Upper lobe of right lung (tissue), 1 donor: ENCODE results near the gene RPS27L. TPM values are rescaled to one million over a fixed set of nuclear protein-coding genes. Genes with fewer than 3 reads are reported as not detected.

Experiments
- ATAC-seq: fragments of 200-7000 bp; cut with Tn5 transposase; one replicate; pipeline ENCODE4 v1.9.1; 2020; ENCODE audit warnings: mild to moderate bottlenecking, moderate library complexity
- DNase-seq: peaks from one replicate; pipeline ENCODE4 v3.0.0-alpha.2; 2020
- H3K27ac ChIP-seq: fragments of 200-600 bp; one replicate; pipeline ENCODE4 v1.8.0; 2022
- H3K27me3 ChIP-seq: fragments of 200-600 bp; one replicate; pipeline ENCODE4 v1.8.0; 2022; ENCODE audit warnings: mild to moderate bottlenecking
- H3K36me3 ChIP-seq: fragments of 200-600 bp; one replicate; pipeline ENCODE4 v1.8.0; 2022
- H3K4me1 ChIP-seq: fragments of 200-600 bp; one replicate; pipeline ENCODE4 v1.8.0; 2022
- H3K4me3 ChIP-seq: fragments of 200-600 bp; one replicate; pipeline ENCODE4 v1.8.0; 2022; ENCODE audit warnings: mild to moderate bottlenecking
- H3K9me3 ChIP-seq: fragments of 200-600 bp; one replicate; pipeline ENCODE4 v1.8.0; 2022
- intact Hi-C: fragments of 100-400 bp; cut with DNase I; formaldehyde crosslinking; loops from one replicate; pipeline ENCODE4 v1.11.0; 2022
- total RNA-seq: library from RNA; stranded (reverse); fragmentation: NEBNext Ultra II Directional; extraction: Animal tissue kit (Norgen Biotek cat#: 25700); gene quantifications from one replicate; pipeline ENCODE4 v1.2.1, GENCODE V29; 2021
- TF ChIP-seq, protein P1 (sequence below): fragments of 200-600 bp; IDR thresholded peaks from one replicate; pipeline ENCODE4 v1.8.0; 2022; ENCODE audit warnings: antibody characterized with exemption
- donor health status: DM: no; HTN: yes; CAD: no; lungs with severe emphysema.

The RPS27L gene
- total RNA-seq, 1 donor from 2014 or later, result 196 TPM

DNA sequence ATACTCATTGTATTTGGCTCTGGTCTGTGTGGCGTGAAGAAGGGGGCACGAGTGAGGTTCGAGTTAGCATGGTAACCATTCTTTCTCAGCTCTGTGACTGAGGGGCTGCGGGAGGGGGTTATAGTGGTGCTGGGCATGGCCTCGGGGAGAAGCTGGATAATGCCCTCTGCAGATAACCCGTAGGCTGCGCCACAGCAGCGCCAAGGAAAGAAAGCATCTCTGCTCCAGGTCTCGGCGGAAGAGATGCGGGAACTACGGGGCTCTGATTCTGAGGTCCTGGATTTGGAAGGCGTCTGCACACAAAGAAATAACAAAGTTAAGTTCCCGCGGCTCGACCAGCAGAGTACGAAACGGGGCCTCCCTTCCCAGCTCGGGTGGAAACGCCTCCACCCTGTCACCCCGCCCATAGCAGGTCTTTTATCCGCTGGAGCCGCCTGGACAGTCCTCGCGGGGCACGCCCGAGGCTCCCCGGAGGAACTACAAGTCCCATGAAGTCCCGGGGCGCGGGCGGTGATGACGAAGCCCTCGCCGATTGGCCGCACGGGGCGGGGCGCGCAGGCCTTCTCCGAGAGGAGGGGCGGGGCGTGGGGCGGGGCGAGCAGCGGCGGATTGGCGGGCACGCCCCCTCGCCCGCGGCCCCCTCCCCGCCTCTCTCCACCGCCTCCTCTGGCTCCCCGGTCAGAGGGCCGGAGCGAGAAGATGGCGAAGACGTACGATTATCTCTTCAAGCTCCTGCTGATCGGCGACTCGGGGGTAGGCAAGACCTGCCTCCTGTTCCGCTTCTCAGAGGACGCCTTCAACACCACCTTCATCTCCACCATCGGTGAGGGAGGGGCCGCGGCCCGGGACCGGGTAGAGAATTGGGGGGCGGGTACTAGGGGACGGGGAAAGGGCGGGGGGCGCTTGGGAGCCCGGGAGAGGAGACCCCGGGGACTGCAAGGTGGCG, 31.9 kb upstream of the RPS27L start, which contains the start of gene RAB8B:
TSS of gene RAB8B (plus strand) at position 681 of the 946 bp plus-strand sequence. CDS start at position 700, 19 bp downstream.
- DNase-seq (peak; percentile 99), ATAC-seq (peak; percentile 99)
- H3K9me3 ChIP-seq, result no peaks in the 10 kb centered on the region
- TF ChIP-seq, protein P1, sequence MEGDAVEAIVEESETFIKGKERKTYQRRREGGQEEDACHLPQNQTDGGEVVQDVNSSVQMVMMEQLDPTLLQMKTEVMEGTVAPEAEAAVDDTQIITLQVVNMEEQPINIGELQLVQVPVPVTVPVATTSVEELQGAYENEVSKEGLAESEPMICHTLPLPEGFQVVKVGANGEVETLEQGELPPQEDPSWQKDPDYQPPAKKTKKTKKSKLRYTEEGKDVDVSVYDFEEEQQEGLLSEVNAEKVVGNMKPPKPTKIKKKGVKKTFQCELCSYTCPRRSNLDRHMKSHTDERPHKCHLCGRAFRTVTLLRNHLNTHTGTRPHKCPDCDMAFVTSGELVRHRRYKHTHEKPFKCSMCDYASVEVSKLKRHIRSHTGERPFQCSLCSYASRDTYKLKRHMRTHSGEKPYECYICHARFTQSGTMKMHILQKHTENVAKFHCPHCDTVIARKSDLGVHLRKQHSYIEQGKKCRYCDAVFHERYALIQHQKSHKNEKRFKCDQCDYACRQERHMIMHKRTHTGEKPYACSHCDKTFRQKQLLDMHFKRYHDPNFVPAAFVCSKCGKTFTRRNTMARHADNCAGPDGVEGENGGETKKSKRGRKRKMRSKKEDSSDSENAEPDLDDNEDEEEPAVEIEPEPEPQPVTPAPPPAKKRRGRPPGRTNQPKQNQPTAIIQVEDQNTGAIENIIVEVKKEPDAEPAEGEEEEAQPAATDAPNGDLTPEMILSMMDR, result no peak
- peaks cover 27% of the 10 kb centered on the region for H3K4me1 ChIP-seq
- H3K27ac ChIP-seq, result peak within 1 kb of the TSS; percentile 80
- intact Hi-C loops, result no loop called here
- H3K36me3 ChIP-seq, result no peaks in the 10 kb centered on the region
- H3K4me3 ChIP-seq, result peak within 1 kb of the TSS; percentile 66
- H3K27me3 ChIP-seq, result no peaks in the 10 kb centered on the region

DNA sequence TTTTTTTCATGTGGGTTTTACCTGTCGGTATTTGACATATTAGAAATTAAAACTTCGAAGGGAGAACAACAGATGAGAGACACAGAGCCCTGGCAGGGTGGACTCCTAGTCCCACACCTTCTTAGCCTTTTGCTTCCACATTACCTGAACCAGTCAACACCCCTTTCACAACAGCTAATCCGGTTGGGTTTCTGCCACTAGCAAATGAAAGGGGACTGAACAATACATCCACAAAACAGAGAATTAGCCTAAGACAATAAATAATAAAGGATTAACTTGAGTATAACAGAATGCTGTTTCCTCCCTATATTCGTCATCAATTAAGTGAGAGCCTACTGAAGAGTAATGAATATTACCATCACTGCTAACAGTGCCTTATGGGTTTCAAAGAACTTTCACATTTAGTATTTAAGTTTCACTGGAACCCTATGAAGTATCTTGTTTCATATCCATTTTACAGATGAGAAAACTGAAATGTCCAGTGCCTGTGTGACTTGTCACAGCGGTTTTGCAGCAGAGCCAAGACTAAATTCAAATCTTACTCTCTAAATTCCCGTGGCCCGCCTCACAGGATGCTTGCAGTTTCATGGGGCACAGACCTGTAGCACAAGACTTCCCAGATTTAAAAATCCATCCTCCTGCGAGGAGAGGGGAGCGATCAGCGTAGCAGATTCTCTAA, 31.1 kb upstream of the RPS27L start:
- TF ChIP-seq, protein P1, result no peak
- H3K9me3 ChIP-seq, result no peaks in the 10 kb centered on the region
- no peaks in the 10 kb centered on the region for H3K36me3 ChIP-seq
- intact Hi-C loops, result no loop called here
- H3K27me3 ChIP-seq, result no peaks in the 10 kb centered on the region
- H3K27ac ChIP-seq, result peak overlapping the region; percentile 58
- ATAC-seq (no peak), DNase-seq (no peak)
- peaks cover 19% of the 10 kb centered on the region for H3K4me1 ChIP-seq
- H3K4me3 ChIP-seq, result peak overlapping the region; percentile 66

DNA sequence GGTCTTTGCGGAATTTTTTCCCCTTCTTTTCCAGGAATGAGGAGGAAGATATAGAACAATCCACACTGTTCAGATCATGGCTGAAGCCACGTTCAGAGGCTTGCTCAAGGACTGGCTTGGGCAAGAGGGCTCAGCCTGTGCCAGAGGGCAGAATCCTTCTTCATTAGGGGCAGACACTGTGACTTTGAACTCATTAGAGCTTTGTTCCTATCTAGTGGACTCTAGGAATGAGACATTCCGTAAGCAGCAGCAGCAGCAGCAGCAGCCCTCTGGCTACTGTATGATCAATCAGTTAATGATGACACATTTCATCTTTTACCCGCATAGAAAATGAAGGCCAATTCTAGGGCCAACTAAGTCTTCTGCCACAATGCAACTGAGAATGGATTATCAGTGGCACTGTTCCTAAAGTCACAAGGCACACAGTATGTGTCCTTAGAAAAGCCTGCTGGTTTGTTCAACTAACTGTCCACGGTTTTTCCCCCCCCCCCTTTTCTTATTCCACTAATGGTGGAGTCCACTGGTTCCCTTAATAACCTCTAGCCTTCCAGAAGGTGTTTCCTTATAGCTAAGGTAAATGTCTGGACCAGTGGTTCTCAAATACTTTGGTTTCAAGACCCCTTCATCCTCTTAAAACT, 30.4 kb upstream of the RPS27L start:
- Histone ChIP-seq H3K27me3 (no peaks in the 10 kb centered on the region), H3K4me1 (peaks cover 12% of the 10 kb centered on the region), H3K27ac (no peak overlapping the region), H3K9me3 (no peaks in the 10 kb centered on the region), H3K36me3 (no peaks in the 10 kb centered on the region), H3K4me3 (no peak overlapping the region)
- TF ChIP-seq, protein P1, result no peak
- intact Hi-C loops, result no loop called here
- DNase-seq, result no peak
- no peak for ATAC-seq

DNA sequence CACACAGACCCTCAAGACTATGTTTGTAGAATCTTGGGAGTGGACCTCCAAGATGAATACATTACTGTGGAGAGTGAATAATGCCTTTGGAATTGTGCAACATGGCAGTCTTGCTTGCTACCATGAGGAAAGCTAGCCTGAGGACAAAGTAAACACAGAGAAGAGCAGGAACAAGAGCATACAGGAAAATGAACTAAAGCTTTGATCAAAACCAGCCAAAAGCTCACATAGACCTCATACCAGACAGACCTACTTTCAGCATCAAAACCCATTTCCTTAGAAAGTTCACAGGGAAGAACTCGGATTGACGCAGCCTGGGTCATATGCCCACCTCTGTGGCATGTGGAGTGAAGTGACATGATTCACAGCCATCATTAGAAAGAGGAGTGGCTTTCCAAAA, 28.8 kb upstream of the RPS27L start:
- intact Hi-C loops, result no loop called here
- no peaks in the 10 kb centered on the region for H3K36me3 ChIP-seq
- H3K9me3 ChIP-seq, result no peaks in the 10 kb centered on the region
- no peaks in the 10 kb centered on the region for H3K4me1 ChIP-seq
- H3K27ac ChIP-seq, result no peak overlapping the region
- TF ChIP-seq, protein P1, result no peak
- H3K4me3 ChIP-seq, result no peak overlapping the region
- DNase-seq (no peak), ATAC-seq (no peak)
- H3K27me3 ChIP-seq, result no peaks in the 10 kb centered on the region

DNA sequence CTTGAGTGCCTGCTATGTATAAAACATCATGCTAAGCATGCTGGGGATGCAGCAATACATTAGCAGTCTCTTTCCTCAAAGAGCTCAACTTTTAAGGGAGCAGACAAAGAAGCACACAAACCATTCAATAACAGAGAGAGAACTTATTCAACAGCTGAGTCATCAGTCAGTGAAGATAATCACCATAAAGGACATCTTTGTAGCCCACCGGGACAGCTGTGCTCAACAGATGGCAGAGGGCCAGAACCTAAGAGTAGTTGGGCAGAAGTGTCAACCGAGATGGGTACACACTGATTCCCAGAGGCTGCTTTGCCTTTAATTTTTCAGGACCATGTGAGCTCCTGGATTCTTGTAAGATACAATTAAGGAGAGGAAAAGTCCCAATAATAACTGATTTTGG, 27.9 kb upstream of the RPS27L start:
- Histone ChIP-seq H3K9me3 (no peaks in the 10 kb centered on the region), H3K27me3 (no peaks in the 10 kb centered on the region), H3K27ac (no peak overlapping the region), H3K4me1 (no peaks in the 10 kb centered on the region), H3K36me3 (no peaks in the 10 kb centered on the region), H3K4me3 (no peak overlapping the region)
- DNase-seq, result no peak
- intact Hi-C loops, result no loop called here
- no peak for ATAC-seq
- TF ChIP-seq, protein P1, result no peak
